ENCODE data around the gene MGRN1.

The MGRN1 gene

DNA sequence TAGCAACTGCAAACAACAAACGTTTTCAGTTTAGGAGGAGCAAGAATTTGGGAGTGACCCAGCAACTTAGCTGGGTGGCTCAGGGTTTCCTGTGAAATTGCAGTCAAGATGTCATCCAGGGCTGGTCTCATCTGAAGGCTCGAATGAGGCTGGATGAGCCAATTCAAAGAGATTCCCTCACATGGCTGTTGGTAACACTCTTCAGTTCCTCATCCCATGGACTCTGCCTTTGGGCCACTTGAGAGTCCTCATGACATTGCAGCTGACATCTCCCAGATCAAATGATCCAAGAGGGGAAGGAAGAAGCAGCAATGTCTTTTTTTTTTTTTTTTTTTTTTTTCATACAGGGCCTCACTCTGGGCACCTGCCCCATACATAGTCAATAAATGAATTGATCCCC lies 36.2 kb upstream of the MGRN1 start:
- no peak for DNase-seq (ENCODE audit: low spot score)
- TF ChIP-seq, protein P1, sequence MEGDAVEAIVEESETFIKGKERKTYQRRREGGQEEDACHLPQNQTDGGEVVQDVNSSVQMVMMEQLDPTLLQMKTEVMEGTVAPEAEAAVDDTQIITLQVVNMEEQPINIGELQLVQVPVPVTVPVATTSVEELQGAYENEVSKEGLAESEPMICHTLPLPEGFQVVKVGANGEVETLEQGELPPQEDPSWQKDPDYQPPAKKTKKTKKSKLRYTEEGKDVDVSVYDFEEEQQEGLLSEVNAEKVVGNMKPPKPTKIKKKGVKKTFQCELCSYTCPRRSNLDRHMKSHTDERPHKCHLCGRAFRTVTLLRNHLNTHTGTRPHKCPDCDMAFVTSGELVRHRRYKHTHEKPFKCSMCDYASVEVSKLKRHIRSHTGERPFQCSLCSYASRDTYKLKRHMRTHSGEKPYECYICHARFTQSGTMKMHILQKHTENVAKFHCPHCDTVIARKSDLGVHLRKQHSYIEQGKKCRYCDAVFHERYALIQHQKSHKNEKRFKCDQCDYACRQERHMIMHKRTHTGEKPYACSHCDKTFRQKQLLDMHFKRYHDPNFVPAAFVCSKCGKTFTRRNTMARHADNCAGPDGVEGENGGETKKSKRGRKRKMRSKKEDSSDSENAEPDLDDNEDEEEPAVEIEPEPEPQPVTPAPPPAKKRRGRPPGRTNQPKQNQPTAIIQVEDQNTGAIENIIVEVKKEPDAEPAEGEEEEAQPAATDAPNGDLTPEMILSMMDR (IDR thresholded peaks at IDR 0.05; ENCODE audit: extremely low read depth, missing control alignments), result no peak

DNA sequence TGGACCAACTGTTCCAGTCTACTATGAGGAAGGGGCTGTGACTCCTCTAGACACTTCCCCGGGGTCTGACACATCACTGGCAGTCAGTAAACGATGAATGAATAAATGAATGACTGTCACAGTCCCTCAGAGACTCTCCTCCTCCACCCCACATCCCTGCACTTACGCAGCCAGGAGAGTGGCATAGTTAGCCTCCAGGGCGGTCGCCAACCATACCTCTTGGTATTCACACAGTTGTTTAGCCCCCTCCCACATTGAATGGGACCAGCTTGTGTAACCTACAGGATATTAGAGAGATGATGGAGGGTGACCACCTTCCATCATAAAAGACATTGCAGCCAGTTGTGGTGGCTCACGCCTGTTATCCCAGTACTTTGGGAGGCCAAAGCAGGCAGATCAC lies 35.7 kb upstream of the MGRN1 start:
- no peak for DNase-seq (ENCODE audit: low spot score)
- TF ChIP-seq, protein P1 (IDR thresholded peaks at IDR 0.05; ENCODE audit: extremely low read depth, missing control alignments), result no peak

DNA sequence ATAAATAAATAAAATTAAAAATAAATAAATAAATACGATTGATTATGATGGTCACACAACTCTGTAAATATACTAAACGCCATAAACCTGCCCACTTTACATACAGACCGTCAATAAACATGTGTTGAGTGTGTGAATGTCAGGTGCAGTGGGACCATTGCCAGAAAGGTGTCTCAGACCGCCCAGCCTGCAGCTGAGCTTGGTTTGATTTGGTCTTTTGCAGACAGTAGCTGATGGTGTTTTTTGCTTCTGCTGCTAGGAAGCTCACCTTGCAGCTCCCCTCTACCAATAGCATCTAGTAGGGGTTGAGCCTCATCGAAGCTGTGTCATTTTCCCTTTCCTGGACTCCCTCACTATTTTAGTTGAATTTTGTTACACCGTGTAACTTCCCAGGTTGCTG lies 33.4 kb upstream of the MGRN1 start:
- no peak for DNase-seq (ENCODE audit: low spot score)
- TF ChIP-seq, protein P1 (IDR thresholded peaks at IDR 0.05; ENCODE audit: extremely low read depth, missing control alignments), result no peak

DNA sequence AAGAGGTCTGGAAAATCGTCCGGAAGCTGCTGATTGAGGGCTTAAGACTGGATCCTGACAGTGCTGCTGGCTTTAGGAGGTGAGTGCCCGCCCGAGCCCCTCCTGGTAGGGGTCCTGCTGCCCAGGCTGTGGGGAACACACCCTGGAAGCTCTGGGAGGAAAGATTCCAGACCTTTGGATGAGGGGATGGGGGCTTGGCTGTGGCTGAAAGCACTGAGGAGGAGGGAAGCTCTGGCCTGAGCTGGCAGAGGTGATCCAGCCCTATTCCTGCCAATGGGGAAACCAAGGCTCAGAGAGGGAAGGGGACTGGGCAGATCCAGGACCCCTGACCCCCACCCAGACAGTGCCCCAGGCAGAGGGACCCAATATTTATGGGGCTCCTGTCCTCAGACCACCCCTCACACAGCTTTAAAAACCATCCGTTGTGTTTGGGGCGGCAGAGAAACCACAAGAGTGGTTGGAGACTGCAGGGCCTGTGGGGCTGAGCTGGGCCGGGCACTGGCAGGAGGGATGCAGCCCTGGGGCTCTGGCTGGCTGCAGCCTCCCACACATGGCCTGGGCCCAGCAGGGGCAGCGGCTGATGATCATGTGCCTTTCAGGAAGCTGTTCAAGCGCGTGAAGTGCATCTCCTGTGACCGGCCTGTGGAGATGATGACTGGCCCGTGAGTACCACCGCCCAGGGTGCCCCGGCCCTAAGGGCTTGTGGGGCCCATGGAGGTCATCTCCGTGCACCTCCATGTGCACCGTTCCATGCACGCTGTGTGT lies 32.7 kb upstream of the MGRN1 start:
- no peak for DNase-seq (ENCODE audit: low spot score)
- TF ChIP-seq, protein P1 (IDR thresholded peaks at IDR 0.05; ENCODE audit: extremely low read depth, missing control alignments), result no peak

DNA sequence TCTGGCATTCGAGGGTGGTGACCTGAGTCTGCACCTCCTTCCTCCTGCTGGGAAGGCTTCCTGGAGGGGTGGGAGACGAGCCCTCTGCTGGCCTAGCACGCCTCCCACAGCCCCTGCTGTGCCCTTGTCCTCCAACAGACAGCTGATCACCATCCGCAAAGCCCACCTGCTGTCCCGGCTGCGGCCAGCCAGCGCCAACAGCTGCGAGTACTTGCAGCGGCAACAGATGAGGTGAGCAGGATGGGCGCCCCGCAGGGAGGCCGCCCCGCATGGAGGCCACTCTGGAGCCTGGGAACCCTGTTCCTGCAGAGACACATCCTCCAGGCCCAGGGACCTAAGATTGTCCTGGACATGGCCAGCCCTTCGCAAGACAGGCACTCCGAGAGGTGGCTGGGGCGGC lies 31.5 kb upstream of the MGRN1 start:
- DNase-seq (ENCODE audit: low spot score), result no peak
- TF ChIP-seq, protein P1 (IDR thresholded peaks at IDR 0.05; ENCODE audit: extremely low read depth, missing control alignments), result no peak

DNA sequence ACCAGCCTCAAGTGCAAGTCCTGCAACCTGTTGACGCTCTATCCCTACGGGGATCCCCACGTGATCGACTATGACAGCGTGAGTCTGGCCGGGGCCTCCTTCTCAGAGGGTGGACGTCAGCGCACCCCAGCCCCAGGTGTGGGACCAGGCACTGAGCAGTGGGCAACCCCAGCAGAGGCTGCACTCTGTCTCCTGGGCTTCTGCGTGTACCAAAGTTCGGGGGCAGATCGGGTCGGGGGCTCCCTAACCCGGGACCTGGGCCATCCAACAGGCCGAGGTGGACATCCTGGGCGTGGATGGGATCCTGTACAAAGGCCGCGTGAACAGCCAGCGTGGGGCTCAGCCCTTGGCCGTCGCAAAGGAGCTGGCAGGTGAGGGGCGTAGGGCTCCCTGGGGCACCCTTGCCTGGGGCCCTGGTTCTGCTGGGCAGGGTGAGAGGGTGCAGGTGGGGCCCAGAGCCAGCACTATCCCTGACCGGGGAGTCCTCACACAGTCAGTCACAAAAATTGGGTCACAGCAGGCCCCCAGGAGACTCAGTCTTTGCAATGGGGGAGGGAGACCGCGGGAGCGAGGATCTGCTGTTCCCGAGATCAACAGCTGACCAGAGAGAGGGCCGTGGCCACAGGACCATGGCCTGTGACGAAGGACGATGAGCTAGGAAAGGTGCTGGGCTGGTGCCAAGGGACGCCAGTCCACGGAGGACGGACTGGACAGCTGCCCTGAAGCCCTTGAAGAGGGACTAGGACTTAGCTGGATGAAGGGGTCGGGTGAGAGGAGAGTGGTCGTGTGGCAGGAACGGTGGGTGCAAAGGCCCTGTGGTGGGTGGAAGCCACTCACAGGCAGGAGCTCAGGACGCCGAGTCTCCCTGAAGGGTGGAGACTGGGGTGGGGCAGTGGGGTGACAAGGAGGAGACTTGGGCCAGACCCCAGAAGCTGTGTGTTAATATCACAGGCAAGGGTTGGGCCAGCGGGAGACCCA lies 29.9 kb upstream of the MGRN1 start:
- TF ChIP-seq, protein P1 (IDR thresholded peaks at IDR 0.05; ENCODE audit: extremely low read depth, missing control alignments), result no peak
- DNase-seq (ENCODE audit: low spot score), result no peak

DNA sequence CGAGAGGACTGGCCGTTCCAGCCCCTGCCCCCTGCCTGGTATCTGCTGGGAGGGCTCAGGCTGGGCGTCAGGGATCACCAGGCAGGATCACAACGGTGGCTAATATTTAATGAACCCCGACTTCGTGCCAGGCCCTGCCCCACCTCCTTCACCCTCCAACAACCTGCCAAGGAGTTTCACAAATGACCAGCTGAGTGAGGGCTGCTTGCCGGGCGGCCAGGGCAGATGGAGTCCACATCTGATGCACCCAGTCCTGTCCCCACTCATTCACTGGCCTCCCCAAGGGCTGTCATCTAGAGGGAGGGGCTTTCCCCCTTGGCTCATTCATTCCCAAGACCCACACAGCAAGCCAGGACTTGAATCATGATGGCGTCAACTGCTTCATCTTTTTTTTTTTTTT lies 27.5 kb upstream of the MGRN1 start:
- TF ChIP-seq, protein P1 (IDR thresholded peaks at IDR 0.05; ENCODE audit: extremely low read depth, missing control alignments), result no peak
- DNase-seq (ENCODE audit: low spot score), result no peak

Data from GM20000 (cell line).